Calu3 (cell line): ENCODE results near the gene C4orf36. TPM values are rescaled to one million over a fixed set of nuclear protein-coding genes. Genes with fewer than 3 reads are reported as not detected.

Experiments
- BruUV-seq: library from RNA; stranded (reverse); fragments of 400-500 nt; replicated peaks from 2 replicates; lab custom pipeline; 2021; lab: Mats Ljungman, UMichigan
- CTCF ChIA-PET: fragments of 300-600 bp; sonication (Branson Sonifier 250); formaldehyde crosslinking; loops from one replicate; lab custom pipeline; 2022; ENCODE audit warnings: antibody characterized with exemption; lab: Charles Lee
- DNase-seq: peaks from one replicate; pipeline ENCODE4 v3.0.0; 2022
- H3K27ac Mint-ChIP-seq: one replicate; pipeline ENCODE4 v1.8.0; 2022; ENCODE audit warnings: mixed read lengths; ENCODE audit not compliant: unreplicated experiment
- H3K27me3 Mint-ChIP-seq: one replicate; pipeline ENCODE4 v1.8.0; 2022; ENCODE audit warnings: mixed read lengths; ENCODE audit not compliant: unreplicated experiment
- H3K36me3 Mint-ChIP-seq: one replicate; pipeline ENCODE4 v1.8.0; 2022; ENCODE audit warnings: mild to moderate bottlenecking, moderate library complexity, mixed read lengths; ENCODE audit not compliant: insufficient read depth, unreplicated experiment
- H3K4me1 Mint-ChIP-seq: one replicate; pipeline ENCODE4 v1.8.0; 2022; ENCODE audit warnings: mild to moderate bottlenecking, low read depth, mixed read lengths; ENCODE audit not compliant: unreplicated experiment
- H3K4me3 Mint-ChIP-seq: one replicate; pipeline ENCODE4 v1.8.0; 2022; ENCODE audit warnings: mild to moderate bottlenecking, low read depth, moderate library complexity, mixed read lengths; ENCODE audit not compliant: unreplicated experiment
- H3K9me3 Mint-ChIP-seq: one replicate; pipeline ENCODE4 v1.8.0; 2022; ENCODE audit warnings: low read depth, mixed read lengths; ENCODE audit not compliant: unreplicated experiment
- CTCF ChIP-seq: fragments of 200-600 bp; IDR thresholded peaks from one replicate; pipeline ENCODE4 v1.8.0; 2022; ENCODE audit warnings: antibody characterized with exemption; ENCODE audit not compliant: unreplicated experiment
- intact Hi-C: fragments of 100-400 bp; cut with micrococcal nuclease; formaldehyde crosslinking; loops from one replicate; pipeline ENCODE4 v1.10.0; 2022; ENCODE audit not compliant: unreplicated experiment
- total RNA-seq: library from RNA; stranded (reverse); gene quantifications from 2 replicates; pipeline ENCODE4 v1.2.3, GENCODE V29; 2022

Gene C4orf36
- total RNA-seq, 1 experiment from 2014 or later, result 1.7 TPM

DNA sequence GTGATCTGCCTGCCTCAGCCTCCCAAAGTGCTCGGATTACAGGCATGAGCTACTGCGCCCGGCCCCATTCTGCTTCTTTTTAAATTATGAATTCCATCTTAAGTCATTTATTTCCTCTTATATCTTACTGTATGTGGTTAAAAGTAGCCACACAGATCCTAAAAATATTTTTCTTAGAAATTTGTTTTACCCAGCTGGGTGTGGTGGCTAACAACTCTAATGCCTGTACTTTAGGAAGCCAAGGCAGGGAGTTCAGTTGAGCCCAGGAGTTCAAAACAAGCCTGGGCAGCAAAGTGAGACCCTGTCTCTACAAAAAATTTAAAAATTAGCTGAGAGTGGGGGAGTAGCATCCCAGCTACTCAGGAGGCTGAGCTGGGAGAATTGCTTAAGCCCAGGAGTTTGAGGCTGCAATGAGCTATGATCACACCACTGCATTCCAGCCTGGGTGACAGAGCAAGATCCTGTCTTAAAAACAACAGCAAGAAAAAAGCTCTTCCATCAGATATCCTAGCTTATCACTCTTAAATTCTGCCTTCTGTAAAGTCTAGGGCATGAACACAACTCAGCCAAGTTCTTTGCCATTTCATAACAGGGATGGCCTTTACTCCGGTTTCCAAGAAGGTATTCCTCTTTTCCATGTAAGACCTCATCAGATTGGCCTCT, 27.5 kb upstream of the C4orf36 start:
- Mint-ChIP-seq H3K4me1 (peaks cover 12% of the 10 kb centered on the region), H3K27me3 (no peaks in the 10 kb centered on the region), H3K4me3 (no peak overlapping the region), H3K27ac (no peak overlapping the region), H3K36me3 (no peaks in the 10 kb centered on the region), H3K9me3 (no peaks in the 10 kb centered on the region)
- CTCF ChIA-PET, result interaction anchor here (0.6 kb wide), 1 partner anchor 399 kb away, joined by 4 read pairs; no protein-coding TSS in a partner anchor
- DNase-seq, result no peak
- no peak for TF ChIP-seq CTCF
- intact Hi-C loops, result no loop called here
- no TSS peak for BruUV-seq

- CTCF ChIA-PET, result no interaction called here
- DNase-seq, result no peak
- Mint-ChIP-seq H3K27me3 (no peaks in the 10 kb centered on the region), H3K4me1 (peaks cover 8% of the 10 kb centered on the region), H3K4me3 (no peak overlapping the region), H3K9me3 (no peaks in the 10 kb centered on the region), H3K36me3 (no peaks in the 10 kb centered on the region), H3K27ac (no peak overlapping the region)
- BruUV-seq, result no TSS peak
- TF ChIP-seq CTCF, result no peak
- intact Hi-C loops, result no loop called here
Observed at GRCh38 chr4:86918539-86919072, 26.4 kb upstream of the C4orf36 start.

DNA sequence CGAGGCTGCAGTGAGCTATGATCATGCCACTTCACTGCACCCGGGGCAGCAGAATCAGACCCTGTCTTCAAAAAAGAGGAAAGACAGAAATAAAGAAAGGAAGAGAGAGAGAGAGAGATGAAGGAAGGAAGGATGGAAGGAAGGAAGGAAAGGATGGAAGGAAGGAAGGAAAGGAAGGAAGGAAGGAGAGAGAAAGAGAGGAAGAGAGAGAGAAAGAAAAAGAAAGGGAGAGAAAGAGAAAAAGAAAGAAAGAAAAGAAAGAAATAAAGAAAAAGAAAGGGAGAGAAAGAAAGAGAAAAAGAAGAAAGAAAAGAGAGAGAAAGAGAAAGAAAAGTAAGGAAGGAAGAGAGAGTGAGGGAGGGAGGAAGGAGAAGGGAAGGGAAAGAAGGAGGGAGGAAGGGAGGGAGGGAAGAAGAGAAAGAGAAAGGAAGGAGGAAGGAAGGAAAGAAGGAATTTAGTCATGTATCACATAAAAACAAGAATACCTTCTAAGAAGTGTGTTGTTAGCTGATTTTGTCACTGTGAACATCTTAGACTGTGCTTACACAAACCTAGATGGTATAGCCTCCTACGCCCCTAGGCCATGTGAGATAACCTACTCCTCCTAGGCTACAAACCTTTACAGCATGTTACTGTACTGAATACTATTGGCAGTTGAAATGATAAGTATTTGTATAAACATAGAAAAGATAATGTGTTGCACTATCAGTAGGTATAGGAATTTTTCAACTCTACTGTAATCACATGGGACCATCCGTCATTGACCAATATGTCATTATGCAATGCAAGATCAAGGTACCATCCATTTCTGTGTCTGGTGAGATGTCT, 25.2 kb upstream of the C4orf36 start:
- no peak overlapping the region for H3K27ac Mint-ChIP-seq

More for the DNA sequence above, 25.2 kb upstream of the C4orf36 start:
- no peaks in the 10 kb centered on the region for H3K9me3 Mint-ChIP-seq
- no peak overlapping the region for H3K4me3 Mint-ChIP-seq
- H3K4me1 Mint-ChIP-seq, result peaks cover 2% of the 10 kb centered on the region
- H3K27me3 Mint-ChIP-seq, result no peaks in the 10 kb centered on the region
- H3K36me3 Mint-ChIP-seq, result no peaks in the 10 kb centered on the region
- CTCF ChIA-PET, result interaction anchor here (0.6 to 0.9 kb wide), 2 partner anchors 13 to 24 kb away, joined by 3 read pairs; no protein-coding TSS in a partner anchor
- TF ChIP-seq CTCF, result no peak
- intact Hi-C loops, result no loop called here
- no peak for DNase-seq
- BruUV-seq, result no TSS peak
